Testis (tissue), 3 donors: ENCODE measurements around the gene CIAO2A. TPM values are rescaled to one million over a fixed set of nuclear protein-coding genes. Genes with fewer than 3 reads are reported as not detected.
A peak's percentile ranks its signal among the peaks of the same experiment; 100 is the strongest.
"Not testable (repeated sequence)": the region's sequence is repeated elsewhere in the genome, so short reads cannot be mapped to it uniquely, and the experiment has no call there.

Source experiments
- DNase-seq: peaks from one replicate; pipeline ENCODE4 v3.0.0-alpha.2; 2019
- H3K27ac ChIP-seq, 2 donors: fragments of 200-600 bp; sonication (generic); one replicate each; pipeline ENCODE4 v1.5.1; 2019
- H3K27me3 ChIP-seq: fragments of 200-600 bp; sonication (generic); one replicate; pipeline ENCODE4 v1.5.1; 2019
- H3K36me3 ChIP-seq: fragments of 200-600 bp; sonication (generic); one replicate; pipeline ENCODE4 v1.5.1; 2017; ENCODE audit warnings: low read depth; ENCODE audit errors: missing control alignments
- H3K4me1 ChIP-seq: fragments of 200-600 bp; sonication (generic); one replicate; pipeline ENCODE4 v1.5.1; 2019
- H3K4me3 ChIP-seq, 2 donors: fragments of 200-600 bp; sonication (generic); one replicate each; pipeline ENCODE4 v1.5.1; 2017 to 2019
- H3K9me3 ChIP-seq: fragments of 200-600 bp; sonication (generic); one replicate; pipeline ENCODE4 v1.5.1; 2017
- POLR2A ChIP-seq: fragments of 450-650 bp; IDR thresholded peaks from one replicate; pipeline ENCODE4 v1.6.1; 2017; ENCODE audit warnings: antibody characterized with exemption, mild to moderate bottlenecking, moderate library complexity
- WGBS, 2 donors: methylation state at CpG; one replicate each; pipeline ENCODE4 v1.1.5; 2018; 5-methylcytosine and 5-hydroxymethylcytosine counted together
- intact Hi-C: fragments of 100-400 bp; cut with DNase I; formaldehyde crosslinking; loops from one replicate; pipeline ENCODE4 v1.15.1; 2023; ENCODE audit warnings: low total_unique reads
- polyA plus RNA-seq: library from polyadenylated mRNA; stranded (reverse); fragments of 350-450 nt; fragmentation: Illumina TruSeq; extraction: RNeasy Lipid Tissue Mini Kit (QIAGEN cat#74804); gene quantifications from one replicate; pipeline ENCODE4 v1.2.3, GENCODE V29; 2014; ENCODE audit warnings: low read depth, low replicate concordance; ENCODE audit not compliant: insufficient read depth
- total RNA-seq, 2 donors: library from RNA; depleted of rRNA; stranded (reverse); fragments of >200 nt; gene quantifications; one replicate each; pipeline ENCODE4 v1.2.3, GENCODE V29; 2016
- TF ChIP-seq, protein P1 (sequence below), 3 experiments: fragments of 450-650 bp in 2 of 3; fragments of 200-600 bp in 1 of 3; sonication (generic) in 1 of 3; IDR thresholded peaks; one replicate each; pipeline ENCODE4 v1.5.1; 2016 to 2019; ENCODE audit warnings: antibody characterized with exemption in 3 of 3, mild to moderate bottlenecking in 2 of 3, moderate library complexity in 1 of 3

The CIAO2A gene
- total and polyA plus RNA-seq, 3 donors from 2014 or later: 33.7 to 36.8 (median 36.1) TPM

DNA sequence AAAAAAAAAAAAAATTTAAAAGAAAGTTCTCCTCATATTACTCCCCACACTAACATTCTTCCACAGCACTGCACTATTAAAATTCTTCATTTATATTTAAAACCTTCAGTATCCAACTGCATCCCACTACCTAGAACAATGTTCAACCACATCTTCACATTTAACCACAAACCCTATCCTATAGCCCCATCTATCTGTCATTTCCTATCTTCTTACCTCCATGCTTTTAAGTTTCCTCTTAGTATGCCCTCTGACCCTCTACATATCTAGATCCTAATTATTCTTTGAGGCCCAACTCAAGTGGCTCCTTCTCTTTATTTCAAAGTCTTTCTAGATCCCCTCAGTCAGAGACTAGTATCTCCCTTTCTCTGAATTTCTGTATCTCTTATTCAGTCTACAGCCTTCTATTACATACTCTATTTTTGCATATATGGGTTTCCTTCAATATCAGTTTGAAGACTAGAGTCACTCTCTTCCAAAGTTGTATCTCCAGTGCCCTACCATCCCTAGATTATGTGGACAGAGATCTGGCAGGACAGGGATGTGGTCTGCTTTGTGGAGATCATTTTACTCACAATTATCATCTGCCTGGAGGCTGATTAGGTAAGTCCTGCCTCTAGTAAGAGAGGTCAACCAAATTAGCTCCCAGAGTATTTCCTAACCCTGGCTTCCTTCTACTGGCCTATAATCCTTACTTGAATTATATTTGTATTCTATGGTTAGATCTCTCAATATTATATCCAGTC lies 1.4 kb downstream of the CIAO2A start:
- H3K36me3 ChIP-seq: no peaks in the 10 kb centered on the region
- H3K27ac ChIP-seq: no peak overlapping the region
- H3K4me3 ChIP-seq: no peak overlapping the region
- peaks cover 21% of the 10 kb centered on the region for H3K4me1 ChIP-seq
- H3K27me3 ChIP-seq: no peaks in the 10 kb centered on the region
- intact Hi-C loops: no loop called here
- TF ChIP-seq POLR2A: no peak
- TF ChIP-seq, protein P1, sequence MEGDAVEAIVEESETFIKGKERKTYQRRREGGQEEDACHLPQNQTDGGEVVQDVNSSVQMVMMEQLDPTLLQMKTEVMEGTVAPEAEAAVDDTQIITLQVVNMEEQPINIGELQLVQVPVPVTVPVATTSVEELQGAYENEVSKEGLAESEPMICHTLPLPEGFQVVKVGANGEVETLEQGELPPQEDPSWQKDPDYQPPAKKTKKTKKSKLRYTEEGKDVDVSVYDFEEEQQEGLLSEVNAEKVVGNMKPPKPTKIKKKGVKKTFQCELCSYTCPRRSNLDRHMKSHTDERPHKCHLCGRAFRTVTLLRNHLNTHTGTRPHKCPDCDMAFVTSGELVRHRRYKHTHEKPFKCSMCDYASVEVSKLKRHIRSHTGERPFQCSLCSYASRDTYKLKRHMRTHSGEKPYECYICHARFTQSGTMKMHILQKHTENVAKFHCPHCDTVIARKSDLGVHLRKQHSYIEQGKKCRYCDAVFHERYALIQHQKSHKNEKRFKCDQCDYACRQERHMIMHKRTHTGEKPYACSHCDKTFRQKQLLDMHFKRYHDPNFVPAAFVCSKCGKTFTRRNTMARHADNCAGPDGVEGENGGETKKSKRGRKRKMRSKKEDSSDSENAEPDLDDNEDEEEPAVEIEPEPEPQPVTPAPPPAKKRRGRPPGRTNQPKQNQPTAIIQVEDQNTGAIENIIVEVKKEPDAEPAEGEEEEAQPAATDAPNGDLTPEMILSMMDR (IDR thresholded peaks at IDR 0.05): no peak
- no peaks in the 10 kb centered on the region for H3K9me3 ChIP-seq
- no peak for DNase-seq

DNA sequence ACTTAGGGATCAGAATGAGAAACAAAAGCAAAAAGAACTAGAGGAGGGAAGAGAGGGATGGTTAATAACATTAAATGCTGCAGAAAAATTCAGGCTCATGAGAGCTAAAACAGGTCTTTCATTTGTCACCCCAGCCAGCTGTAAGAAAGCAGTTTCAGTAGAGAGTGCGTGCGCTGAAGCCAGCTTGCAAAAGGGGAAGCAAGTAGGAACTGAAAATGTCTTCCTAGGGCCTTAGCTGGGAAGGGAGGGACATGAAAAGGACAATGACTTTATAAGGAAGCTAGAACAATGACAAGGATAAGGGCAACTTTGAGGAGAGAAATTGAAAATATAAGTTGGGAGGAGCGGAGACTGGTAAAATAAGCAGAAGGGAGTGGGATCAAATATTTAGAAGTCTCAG lies 3.1 kb downstream of the CIAO2A start:
- Histone ChIP-seq H3K36me3 (no peaks in the 10 kb centered on the region), H3K4me3 (no peak overlapping the region), H3K9me3 (no peaks in the 10 kb centered on the region), H3K4me1 (peaks cover 18% of the 10 kb centered on the region), H3K27ac (no peak overlapping the region), H3K27me3 (no peaks in the 10 kb centered on the region)
- DNase-seq: no peak
- intact Hi-C loops: no loop called here
- TF ChIP-seq POLR2A: no peak
- TF ChIP-seq, protein P1 (IDR thresholded peaks at IDR 0.05): no peak
- 88 to 91% methylated on average over 3 of the region's 3 CpGs for WGBS, 2 donors

DNA sequence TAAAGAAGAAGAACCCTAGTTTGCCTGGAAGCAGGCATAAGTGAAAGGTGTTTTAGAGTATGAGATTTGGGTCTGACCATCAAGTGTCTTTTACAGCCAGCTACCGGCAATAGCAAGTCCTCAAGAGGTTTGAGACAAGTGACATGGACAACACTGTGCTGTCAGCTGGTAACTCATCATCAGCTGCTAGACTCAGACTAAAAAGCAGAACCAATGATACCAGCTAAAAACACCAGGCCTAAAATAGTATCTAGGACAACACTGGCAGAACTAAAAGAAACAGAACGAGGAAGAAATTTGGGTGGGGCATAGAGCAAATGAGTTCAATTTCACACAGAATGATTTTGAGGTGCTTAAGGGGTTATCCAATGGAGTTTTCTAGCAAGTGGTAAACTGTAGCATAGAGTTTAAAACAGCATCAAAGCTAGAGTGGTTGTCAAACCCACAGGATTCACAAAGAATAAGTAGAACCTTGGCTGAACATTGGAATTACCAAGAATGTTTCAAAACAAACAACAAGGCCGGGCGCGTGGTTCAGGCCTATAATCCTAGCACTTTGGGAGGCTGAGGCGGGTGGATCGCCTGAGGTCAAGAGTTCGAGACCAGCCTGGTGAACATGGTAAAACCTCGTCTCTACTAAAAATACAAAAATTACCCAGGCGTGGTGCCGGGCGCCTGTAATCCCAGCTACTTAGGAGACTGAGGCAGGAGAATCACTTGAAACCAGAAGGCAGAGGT lies 3.9 kb downstream of the CIAO2A start:
- WGBS, 2 donors: 91 to 94% methylated on average over 12 of the region's 12 CpGs

DNA sequence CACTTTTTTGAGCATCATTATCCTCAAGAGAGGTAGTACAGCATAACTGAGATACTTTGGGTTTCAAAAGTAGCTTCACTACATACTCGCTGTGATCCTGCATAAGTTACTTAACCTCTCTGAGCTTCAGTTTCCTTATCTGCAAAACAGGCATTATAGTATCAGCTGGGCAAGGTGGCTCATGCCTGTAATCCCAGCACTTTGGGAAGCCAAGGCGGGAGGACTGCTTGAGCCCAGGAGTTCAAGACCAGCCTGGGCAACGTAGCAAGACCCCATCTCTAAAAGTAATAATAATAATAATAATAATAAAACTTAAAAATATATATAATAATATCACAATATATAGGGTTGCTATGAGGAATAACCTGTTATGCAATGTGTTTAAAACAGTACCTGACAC lies 10.9 kb downstream of the CIAO2A start:
- TF ChIP-seq POLR2A: no peak
- Histone ChIP-seq H3K36me3 (no peaks in the 10 kb centered on the region), H3K4me3 (no peak overlapping the region), H3K27ac (no peak overlapping the region), H3K27me3 (no peaks in the 10 kb centered on the region), H3K4me1 (no peaks in the 10 kb centered on the region), H3K9me3 (no peaks in the 10 kb centered on the region)
- no peak for DNase-seq
- WGBS, 2 donors: 63 to 64% methylated on average over 3 of the region's 3 CpGs
- intact Hi-C loops: no loop called here

More for the DNA sequence above, 3.9 kb downstream of the CIAO2A start:
- Histone ChIP-seq H3K27ac (no peak overlapping the region), H3K4me3 (no peak overlapping the region), H3K4me1 (peaks cover 10% of the 10 kb centered on the region), H3K27me3 (no peaks in the 10 kb centered on the region), H3K9me3 (no peaks in the 10 kb centered on the region), H3K36me3 (no peaks in the 10 kb centered on the region)
- intact Hi-C loops: no loop called here
- DNase-seq: no peak
- TF ChIP-seq POLR2A: no peak
- TF ChIP-seq, protein P1 (IDR thresholded peaks at IDR 0.05): no peak

DNA sequence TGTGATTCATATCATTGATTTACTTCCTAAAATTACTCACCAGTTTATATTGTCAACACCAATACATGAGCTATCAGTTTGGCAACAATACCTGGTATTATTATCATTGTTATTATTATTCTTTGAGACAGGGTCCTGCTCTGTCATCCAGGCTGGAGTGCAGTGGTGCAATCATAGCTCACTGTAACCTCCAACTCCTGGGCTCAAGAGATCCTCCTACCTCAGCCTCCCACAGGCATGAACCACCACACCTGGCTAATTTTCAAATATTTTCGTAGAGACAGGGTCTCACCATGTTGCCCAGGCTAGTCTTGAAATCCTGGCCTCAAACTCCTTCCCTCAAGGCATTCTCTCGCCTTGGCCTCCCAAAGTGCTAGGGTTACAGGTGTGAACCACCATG lies 20.1 kb downstream of the CIAO2A start:
- DNase-seq, H3K9me3 ChIP-seq, H3K36me3 ChIP-seq, intact Hi-C loops, H3K27me3 ChIP-seq, H3K4me3 ChIP-seq: not testable (repeated sequence)
- H3K27ac ChIP-seq: peak overlapping the region in 1 of 2 donors; percentile 79
- peaks cover 30% of the 10 kb centered on the region for H3K4me1 ChIP-seq
- WGBS, 2 donors: 89 to 94% methylated on average over 2 of the region's 2 CpGs
